HL-60 (cell line): ENCODE data around the gene RAP1GAP2.

Experiments used
- DNase-seq, 2 experiments: peaks; one replicate each; pipeline ENCODE4 v3.0.0-alpha.2; 2010 to 2020; ENCODE audit warnings: low read depth in 1 of 2, low spot score in 1 of 2
- H3K27ac ChIP-seq: fragments of 250-450 bp; sonication (Bioruptor Pico); replicated peaks from 2 replicates; pipeline ENCODE4 v1.5.1; 2020; ENCODE audit warnings: mild to moderate bottlenecking, moderate library complexity
- H3K27me3 ChIP-seq: fragments of 250-450 bp; sonication (Bioruptor Pico); 2 replicates; pipeline ENCODE4 v1.5.1; 2021; ENCODE audit warnings: mild to moderate bottlenecking, moderate library complexity; ENCODE audit not compliant: insufficient read depth, poor library complexity, severe bottlenecking
- H3K4me3 ChIP-seq: replicated peaks from 2 replicates; pipeline ENCODE4 v1.5.1; 2011; ENCODE audit warnings: mild to moderate bottlenecking, control low read depth, low read length; ENCODE audit not compliant: insufficient read depth
- CTCF ChIP-seq: IDR thresholded peaks from one replicate; pipeline ENCODE4 v1.5.1; 2011; ENCODE audit warnings: low read length, control low read depth, inconsistent platforms; ENCODE audit not compliant: insufficient read depth
- GABPA ChIP-seq: IDR thresholded peaks from 2 replicates; pipeline ENCODE4 v1.6.1; 2012; ENCODE audit warnings: low read depth
- POLR2AphosphoS5 ChIP-seq: IDR thresholded peaks from 2 replicates; pipeline ENCODE4 v1.6.1; 2012; ENCODE audit warnings: low read depth
- SPI1 ChIP-seq: IDR thresholded peaks from 2 replicates; pipeline ENCODE4 v1.6.1; 2012; ENCODE audit warnings: low read depth, mild to moderate bottlenecking, borderline replicate concordance
- TF ChIP-seq, protein P1 (sequence below): IDR thresholded peaks from 2 replicates; pipeline ENCODE4 v1.6.1; 2012; ENCODE audit warnings: low read depth; ENCODE audit not compliant: insufficient replicate concordance

Gene RAP1GAP2

DNA sequence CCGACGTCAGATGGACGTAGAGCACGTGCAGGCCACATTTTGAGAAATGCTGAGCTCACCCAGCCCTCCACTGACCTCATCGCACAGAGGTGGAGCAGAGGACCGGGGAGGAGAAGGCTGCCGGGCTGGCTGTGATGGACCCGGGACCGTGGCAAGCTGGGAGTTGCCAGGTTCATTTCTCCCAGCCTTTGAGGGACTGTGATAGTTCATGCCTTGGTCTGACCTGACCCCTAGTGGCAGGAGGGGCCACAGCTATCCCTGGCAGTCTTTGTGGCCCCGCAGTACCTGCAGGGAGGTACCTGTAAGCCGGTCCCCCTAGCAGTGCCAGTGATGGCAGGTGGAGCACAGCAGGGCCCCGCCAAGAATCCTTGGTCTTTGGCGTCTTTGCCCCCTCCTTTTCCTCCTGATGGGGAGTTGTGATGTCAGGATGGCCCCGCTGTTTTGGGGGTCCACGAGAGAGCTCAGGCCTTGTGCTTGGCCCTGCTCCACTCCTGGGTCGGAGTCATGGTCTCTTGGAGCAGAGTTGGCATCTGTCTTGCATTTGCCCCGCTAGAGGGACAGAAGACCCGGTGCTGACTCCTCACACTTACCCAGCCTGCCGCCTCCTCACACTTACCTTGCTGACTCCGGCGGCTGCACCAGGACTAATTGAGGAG lies 216.8 kb downstream of the RAP1GAP2 start:
- H3K27ac ChIP-seq, result no peak overlapping the region
- H3K4me3 ChIP-seq, result no peak overlapping the region
- H3K27me3 ChIP-seq, result no peaks in the 10 kb centered on the region
- TF ChIP-seq SPI1, result no peak
- TF ChIP-seq CTCF, result peak; percentile 44
- DNase-seq, result peak; percentile 17 to 37

- TF ChIP-seq POLR2AphosphoS5 (no peak), SPI1 (no peak), CTCF (no peak), GABPA (no peak)
- TF ChIP-seq, protein P1, sequence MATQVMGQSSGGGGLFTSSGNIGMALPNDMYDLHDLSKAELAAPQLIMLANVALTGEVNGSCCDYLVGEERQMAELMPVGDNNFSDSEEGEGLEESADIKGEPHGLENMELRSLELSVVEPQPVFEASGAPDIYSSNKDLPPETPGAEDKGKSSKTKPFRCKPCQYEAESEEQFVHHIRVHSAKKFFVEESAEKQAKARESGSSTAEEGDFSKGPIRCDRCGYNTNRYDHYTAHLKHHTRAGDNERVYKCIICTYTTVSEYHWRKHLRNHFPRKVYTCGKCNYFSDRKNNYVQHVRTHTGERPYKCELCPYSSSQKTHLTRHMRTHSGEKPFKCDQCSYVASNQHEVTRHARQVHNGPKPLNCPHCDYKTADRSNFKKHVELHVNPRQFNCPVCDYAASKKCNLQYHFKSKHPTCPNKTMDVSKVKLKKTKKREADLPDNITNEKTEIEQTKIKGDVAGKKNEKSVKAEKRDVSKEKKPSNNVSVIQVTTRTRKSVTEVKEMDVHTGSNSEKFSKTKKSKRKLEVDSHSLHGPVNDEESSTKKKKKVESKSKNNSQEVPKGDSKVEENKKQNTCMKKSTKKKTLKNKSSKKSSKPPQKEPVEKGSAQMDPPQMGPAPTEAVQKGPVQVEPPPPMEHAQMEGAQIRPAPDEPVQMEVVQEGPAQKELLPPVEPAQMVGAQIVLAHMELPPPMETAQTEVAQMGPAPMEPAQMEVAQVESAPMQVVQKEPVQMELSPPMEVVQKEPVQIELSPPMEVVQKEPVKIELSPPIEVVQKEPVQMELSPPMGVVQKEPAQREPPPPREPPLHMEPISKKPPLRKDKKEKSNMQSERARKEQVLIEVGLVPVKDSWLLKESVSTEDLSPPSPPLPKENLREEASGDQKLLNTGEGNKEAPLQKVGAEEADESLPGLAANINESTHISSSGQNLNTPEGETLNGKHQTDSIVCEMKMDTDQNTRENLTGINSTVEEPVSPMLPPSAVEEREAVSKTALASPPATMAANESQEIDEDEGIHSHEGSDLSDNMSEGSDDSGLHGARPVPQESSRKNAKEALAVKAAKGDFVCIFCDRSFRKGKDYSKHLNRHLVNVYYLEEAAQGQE, result no peak
- Histone ChIP-seq H3K27ac (no peak overlapping the region), H3K4me3 (no peak overlapping the region), H3K27me3 (no peaks in the 10 kb centered on the region)
- no peak for DNase-seq
Measured at GRCh38 chr17:3015890-3016289, 219.7 kb downstream of the RAP1GAP2 start.

DNA sequence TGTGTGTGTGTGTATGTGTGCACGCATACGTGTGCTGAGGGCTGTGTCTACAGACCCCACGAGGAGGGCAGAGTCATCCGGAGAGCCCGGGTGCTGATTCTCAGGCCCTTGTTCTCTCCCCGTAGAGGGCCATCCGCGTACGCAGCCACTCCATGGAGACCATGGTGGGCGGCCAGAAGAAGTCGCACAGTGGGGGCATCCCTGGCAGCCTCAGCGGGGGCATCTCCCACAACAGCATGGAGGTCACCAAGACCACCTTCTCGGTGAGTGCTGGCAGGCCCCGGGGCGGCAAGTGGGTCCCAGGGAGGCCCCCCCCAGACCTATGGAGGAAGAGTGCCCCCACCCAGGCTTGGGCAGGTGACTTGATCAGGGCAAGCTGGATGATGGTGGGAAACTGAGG lies 221.7 kb downstream of the RAP1GAP2 start:
- Histone ChIP-seq H3K27ac (no peak overlapping the region), H3K27me3 (no peaks in the 10 kb centered on the region), H3K4me3 (no peak overlapping the region)
- TF ChIP-seq CTCF (no peak), SPI1 (no peak), POLR2AphosphoS5 (no peak), GABPA (no peak)
- TF ChIP-seq, protein P1, result no peak
- no peak for DNase-seq

DNA sequence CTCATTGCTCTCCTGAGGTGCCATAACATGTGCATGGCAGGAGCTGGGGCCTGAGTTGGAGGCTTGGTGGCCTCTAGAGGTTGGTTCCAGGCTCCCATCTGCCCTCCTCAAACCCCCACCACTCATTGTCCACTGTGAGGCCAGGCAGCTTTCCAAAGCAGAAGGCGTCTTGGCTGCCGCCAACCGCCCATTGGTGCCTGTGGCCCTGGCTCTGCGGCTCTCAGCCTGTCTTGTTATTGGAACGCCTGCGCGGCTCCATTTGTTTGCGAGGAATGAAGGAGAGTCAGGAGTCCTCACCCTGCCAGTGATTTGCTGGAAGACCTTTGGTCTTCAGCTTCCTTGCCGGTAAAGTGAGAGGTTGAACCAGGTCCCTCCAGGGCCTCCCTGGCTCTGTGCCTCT lies 223.5 kb downstream of the RAP1GAP2 start:
- TF ChIP-seq POLR2AphosphoS5, result no peak
- TF ChIP-seq SPI1, result no peak
- TF ChIP-seq, protein P1, result no peak
- no peak for TF ChIP-seq GABPA
- no peak for TF ChIP-seq CTCF
- no peak for DNase-seq
- Histone ChIP-seq H3K27ac (no peak overlapping the region), H3K4me3 (no peak overlapping the region), H3K27me3 (no peaks in the 10 kb centered on the region)
